Karpas-422 (cell line): ENCODE results near the gene MORN4. TPM values are rescaled to one million over a fixed set of nuclear protein-coding genes. Genes with fewer than 3 reads are reported as not detected.

Experiments used
- DNase-seq: peaks from one replicate; pipeline ENCODE4 v3.0.0-alpha.2; 2015
- H2AFZ ChIP-seq: fragments of 200-600 bp; sonication (generic); 2 replicates; pipeline ENCODE4 v1.6.1; 2014; ENCODE audit warnings: antibody characterized with exemption, low read length, mixed read lengths
- H3K27ac ChIP-seq: fragments of 200-600 bp; sonication (generic); 2 replicates; pipeline ENCODE4 v1.5.1; 2014; ENCODE audit warnings: mild to moderate bottlenecking, low read length, moderate library complexity
- H3K27me3 ChIP-seq: fragments of 200-600 bp; sonication (generic); 2 replicates; pipeline ENCODE4 v1.6.1; 2014; ENCODE audit warnings: low read length, mixed read lengths
- H3K36me3 ChIP-seq: fragments of 200-600 bp; sonication (generic); 2 replicates; pipeline ENCODE4 v1.6.1; 2014; ENCODE audit warnings: low read length, mixed read lengths; ENCODE audit not compliant: insufficient read depth
- H3K4me1 ChIP-seq: fragments of 200-600 bp; sonication (generic); 2 replicates; pipeline ENCODE4 v1.6.1; 2014; ENCODE audit warnings: mild to moderate bottlenecking, low read length, mixed read lengths
- H3K4me2 ChIP-seq: fragments of 200-600 bp; sonication (generic); 2 replicates; pipeline ENCODE4 v1.6.1; 2014; ENCODE audit warnings: low read length, low read depth, mild to moderate bottlenecking; ENCODE audit not compliant: poor library complexity, severe bottlenecking
- H3K4me3 ChIP-seq: fragments of 200-600 bp; sonication (generic); 2 replicates; pipeline ENCODE4 v1.5.1; 2014; ENCODE audit warnings: mild to moderate bottlenecking, antibody characterized with exemption, low read length, mixed read lengths
- H3K79me2 ChIP-seq: fragments of 200-600 bp; sonication (generic); 2 replicates; pipeline ENCODE4 v1.6.1; 2014; ENCODE audit warnings: mild to moderate bottlenecking, low read length, mixed read lengths
- H3K9ac ChIP-seq: fragments of 200-600 bp; sonication (generic); 2 replicates; pipeline ENCODE4 v1.6.0; 2014; ENCODE audit warnings: low read length
- H3K9me2 ChIP-seq: fragments of 200-600 bp; sonication (generic), shearing (Covaris generic); replicated peaks from 2 replicates; pipeline ENCODE4 v1.6.0; 2014; ENCODE audit warnings: mild to moderate bottlenecking, low read length, moderate library complexity; ENCODE audit not compliant: insufficient read depth
- H3K9me3 ChIP-seq: fragments of 300-700, 200-600 bp; sonication (generic); 2 replicates; pipeline ENCODE4 v1.6.1; 2014; ENCODE audit warnings: low read length, mixed read lengths
- H4K20me1 ChIP-seq: fragments of 200-600 bp; sonication (generic); 2 replicates; pipeline ENCODE4 v1.6.1; 2014; ENCODE audit warnings: mild to moderate bottlenecking, antibody characterized with exemption, low read length, low read depth; ENCODE audit not compliant: insufficient read depth
- total RNA-seq: library from RNA; depleted of rRNA; stranded (reverse); fragments of >200 nt; shearing (Covaris generic); gene quantifications from 2 replicates; pipeline ENCODE4 v1.2.3, GENCODE V29; 2014; ENCODE audit warnings: low replicate concordance; rRNA removed

MORN4 gene
- total RNA-seq, 1 experiment from 2014 or later = not detected

GRCh38 chr10:97571622-97572021 lies 61.7 kb downstream of the MORN4 start:
- Histone ChIP-seq H3K4me1 (no peaks in the 10 kb centered on the region), H3K4me2 (no peak overlapping the region), H3K9me2 (no peaks in the 10 kb centered on the region), H3K9ac (no peak overlapping the region), H3K27ac (no peak overlapping the region), H3K79me2 (no peaks in the 10 kb centered on the region), H3K9me3 (no peaks in the 10 kb centered on the region), H4K20me1 (no peaks in the 10 kb centered on the region), H3K27me3 (no peaks in the 10 kb centered on the region), H3K4me3 (no peak overlapping the region), H2AFZ (no peak overlapping the region), H3K36me3 (no peaks in the 10 kb centered on the region)
- no peak for DNase-seq

- Histone ChIP-seq H2AFZ (no peak overlapping the region), H4K20me1 (no peaks in the 10 kb centered on the region), H3K9me3 (no peaks in the 10 kb centered on the region), H3K4me2 (no peak overlapping the region), H3K27ac (no peak overlapping the region), H3K9me2 (no peaks in the 10 kb centered on the region), H3K36me3 (no peaks in the 10 kb centered on the region), H3K4me3 (no peak overlapping the region), H3K4me1 (no peaks in the 10 kb centered on the region), H3K79me2 (no peaks in the 10 kb centered on the region), H3K9ac (no peak overlapping the region), H3K27me3 (no peaks in the 10 kb centered on the region)
- no peak for DNase-seq
These were observed 62.4 kb downstream of the MORN4 start for GRCh38 chr10:97570789-97571471.

- H3K4me1 ChIP-seq = no peaks in the 10 kb centered on the region
- H4K20me1 ChIP-seq = no peaks in the 10 kb centered on the region
- no peaks in the 10 kb centered on the region for H3K9me2 ChIP-seq
- no peak overlapping the region for H3K27ac ChIP-seq
- no peak overlapping the region for H3K4me3 ChIP-seq
- no peak overlapping the region for H2AFZ ChIP-seq
- no peaks in the 10 kb centered on the region for H3K36me3 ChIP-seq
- H3K79me2 ChIP-seq = no peaks in the 10 kb centered on the region
- H3K9me3 ChIP-seq = no peaks in the 10 kb centered on the region
- no peak for DNase-seq
- H3K27me3 ChIP-seq = no peaks in the 10 kb centered on the region
- H3K9ac ChIP-seq = no peak overlapping the region
- no peak overlapping the region for H3K4me2 ChIP-seq
These were observed 63.0 kb downstream of the MORN4 start for GRCh38 chr10:97570146-97570788.

- Histone ChIP-seq H3K9me3 (no peaks in the 10 kb centered on the region), H3K79me2 (no peaks in the 10 kb centered on the region), H3K27me3 (no peaks in the 10 kb centered on the region), H3K36me3 (no peaks in the 10 kb centered on the region), H3K9me2 (no peaks in the 10 kb centered on the region), H3K4me3 (no peak overlapping the region), H3K4me2 (no peak overlapping the region), H2AFZ (no peak overlapping the region), H3K27ac (no peak overlapping the region), H3K4me1 (no peaks in the 10 kb centered on the region), H4K20me1 (no peaks in the 10 kb centered on the region), H3K9ac (no peak overlapping the region)
- no peak for DNase-seq
These were observed 65.4 kb downstream of the MORN4 start for GRCh38 chr10:97567891-97568290.

GRCh38 chr10:97566336-97566996 lies 66.8 kb downstream of the MORN4 start:
- H3K27me3 ChIP-seq = no peaks in the 10 kb centered on the region
- H3K9me3 ChIP-seq = no peaks in the 10 kb centered on the region
- no peak overlapping the region for H3K27ac ChIP-seq
- no peak overlapping the region for H3K4me2 ChIP-seq
- no peak for DNase-seq
- no peaks in the 10 kb centered on the region for H3K4me1 ChIP-seq
- H3K9me2 ChIP-seq = no peaks in the 10 kb centered on the region
- no peaks in the 10 kb centered on the region for H3K36me3 ChIP-seq
- H3K4me3 ChIP-seq = no peak overlapping the region
- no peaks in the 10 kb centered on the region for H3K79me2 ChIP-seq
- H2AFZ ChIP-seq = no peak overlapping the region
- H3K9ac ChIP-seq = no peak overlapping the region
- H4K20me1 ChIP-seq = no peaks in the 10 kb centered on the region

GRCh38 chr10:97564776-97565175 lies 68.5 kb downstream of the MORN4 start:
- Histone ChIP-seq H3K27ac (no peak overlapping the region), H3K9ac (no peak overlapping the region), H3K79me2 (no peaks in the 10 kb centered on the region), H3K9me2 (no peaks in the 10 kb centered on the region), H3K4me3 (no peak overlapping the region), H3K27me3 (no peaks in the 10 kb centered on the region), H3K4me1 (no peaks in the 10 kb centered on the region), H3K9me3 (no peaks in the 10 kb centered on the region), H2AFZ (no peak overlapping the region), H4K20me1 (no peaks in the 10 kb centered on the region), H3K36me3 (no peaks in the 10 kb centered on the region), H3K4me2 (no peak overlapping the region)
- no peak for DNase-seq

Other genes with a start within 250 kb of the MORN4 start
- gene RRP12, start 232.2 kb downstream of the MORN4 start, total RNA-seq = 16.2 and 16.5 TPM in 2 replicates
- 234 and 237 TPM in 2 replicates for gene PGAM1, start 207.3 kb downstream of the MORN4 start, total RNA-seq
- 30.8 and 47.1 TPM in 2 replicates for gene EXOSC1, start 187.5 kb downstream of the MORN4 start, total RNA-seq
- gene ZDHHC16, start 187.3 kb downstream of the MORN4 start, total RNA-seq = 16.3 and 25.5 TPM in 2 replicates
- 45.2 and 56.0 TPM in 2 replicates for gene MMS19, start 135.1 kb downstream of the MORN4 start, total RNA-seq
- gene UBTD1, start 134.6 kb downstream of the MORN4 start, total RNA-seq = 0.11 and 0.72 TPM in 2 replicates
- gene ANKRD2, start 60.7 kb downstream of the MORN4 start, total RNA-seq = not detected in 2 replicates
- gene HOGA1, start 49.1 kb downstream of the MORN4 start, total RNA-seq = 0.79 TPM in 1 of 2 replicates, not detected in the other
- gene C10orf62, start 43.8 kb downstream of the MORN4 start, total RNA-seq = not detected in 2 replicates
- gene PI4K2A, start 7.2 kb upstream of the MORN4 start, total RNA-seq = 4.4 and 8.3 TPM in 2 replicates
- gene AVPI1, start 53.7 kb upstream of the MORN4 start, total RNA-seq = not detected in 2 replicates
- gene MARVELD1, start 80.2 kb upstream of the MORN4 start, total RNA-seq = not detected in 2 replicates
- gene ZFYVE27, start 103.6 kb upstream of the MORN4 start, total RNA-seq = 16.9 and 19.6 TPM in 2 replicates
- gene SFRP5, start 138.5 kb upstream of the MORN4 start, total RNA-seq = not detected in 2 replicates
- gene GOLGA7B, start 216.3 kb upstream of the MORN4 start, total RNA-seq = not detected in 2 replicates